MM.1S (cell line): ENCODE results near the gene PYCARD.

Experiments
- CTCF ChIP-seq: fragments of 300-600 bp; sonication (generic); IDR thresholded peaks from 2 replicates; pipeline ENCODE4 v1.5.1; 2016; ENCODE audit warnings: antibody characterized with exemption, low read length, mixed read lengths
- EZH2phosphoT487 ChIP-seq: fragments of 300-600 bp; sonication (generic); IDR thresholded peaks from 2 replicates; pipeline ENCODE4 v1.6.1; 2018; ENCODE audit warnings: antibody characterized with exemption, low read length

DNA sequence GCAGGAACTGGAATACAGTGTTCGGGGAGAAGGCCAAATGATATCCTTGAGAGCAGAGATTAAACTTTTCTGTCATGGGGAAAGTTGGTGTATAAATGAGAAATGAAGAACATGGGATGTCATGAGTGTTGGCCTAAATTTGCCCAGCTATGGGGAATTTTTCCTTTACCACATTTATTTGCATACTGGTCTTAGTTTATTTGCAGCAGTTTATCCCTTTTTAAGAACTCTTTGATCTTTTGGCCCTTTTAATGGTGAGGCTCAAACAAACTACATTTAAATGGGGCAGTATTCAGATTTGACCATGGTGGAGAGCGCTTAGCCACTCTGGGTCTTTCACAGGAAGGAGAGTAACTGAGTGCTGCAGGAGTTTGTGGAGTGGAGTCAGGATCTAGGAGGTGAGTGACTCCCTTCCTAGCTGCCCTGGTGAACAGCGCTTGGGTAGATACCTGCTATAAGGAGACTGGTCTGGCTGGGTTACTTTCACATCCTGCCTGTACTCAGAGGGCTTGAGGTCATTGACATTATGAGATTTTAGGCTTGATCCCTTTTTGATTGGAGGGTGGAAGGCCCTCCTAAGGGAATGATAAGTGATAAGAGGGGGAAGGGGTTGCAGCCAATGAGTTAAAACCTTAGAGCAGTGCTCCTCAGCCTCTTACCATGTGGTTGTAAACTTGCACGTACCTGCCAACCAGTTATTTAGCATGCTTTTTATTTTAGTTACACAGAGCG is 10.7 kb downstream of the PYCARD start:
- TF ChIP-seq CTCF = no peak
- no peak for TF ChIP-seq EZH2phosphoT487
